ENCODE data around the gene KCNG1. TPM values are rescaled to one million over a fixed set of nuclear protein-coding genes. Genes with fewer than 3 reads are reported as not detected.

KCNG1 gene
- polyA plus RNA-seq, 1 experiment = 16.0 TPM

GRCh38 chr20:50975701-50976330, 47.1 kb downstream of the KCNG1 start:
- TF ChIP-seq CTCF (IDR thresholded peaks at IDR 0.05; ENCODE audit: low read depth, low read length) = no peak
- no peaks in the 10 kb centered on the region for H3K27me3 ChIP-seq (ENCODE audit: control insufficient read depth, insufficient read depth, low read length)
- no peak overlapping the region for H3K4me3 ChIP-seq (ENCODE audit: low read depth, low read length)
- ChIA-PET CTCF (interaction anchor here (1.2 kb wide), 1 partner anchor 183 kb away, joined by 5 read pairs; no protein-coding TSS in a partner anchor), POLR2A (no interaction called here)
- H3K9me3 ChIP-seq (ENCODE audit: control insufficient read depth, insufficient read depth, low read length) = peaks cover 6% of the 10 kb centered on the region
- no peak overlapping the region for H3K27ac ChIP-seq (ENCODE audit: low read depth, low read length)
- DNase-seq (ENCODE audit: low read depth, low spot score) = no peak

GRCh38 chr20:50969912-50970311, 53.0 kb downstream of the KCNG1 start:
- DNase-seq (ENCODE audit: low read depth, low spot score) = no peak
- POLR2A ChIA-PET = no interaction called here
- CTCF ChIA-PET = interaction anchor here (3.4 kb wide), 1 partner anchor 12 kb away, joined by 13 read pairs; no protein-coding TSS in a partner anchor
- no peak for TF ChIP-seq CTCF (IDR thresholded peaks at IDR 0.05; ENCODE audit: low read depth, low read length)
- H3K4me3 ChIP-seq (ENCODE audit: low read depth, low read length) = no peak overlapping the region
- H3K27ac ChIP-seq (ENCODE audit: low read depth, low read length) = no peak overlapping the region
- H3K9me3 ChIP-seq (ENCODE audit: control insufficient read depth, insufficient read depth, low read length) = no peaks in the 10 kb centered on the region
- H3K27me3 ChIP-seq (ENCODE audit: control insufficient read depth, insufficient read depth, low read length) = peaks cover 5% of the 10 kb centered on the region

DNA sequence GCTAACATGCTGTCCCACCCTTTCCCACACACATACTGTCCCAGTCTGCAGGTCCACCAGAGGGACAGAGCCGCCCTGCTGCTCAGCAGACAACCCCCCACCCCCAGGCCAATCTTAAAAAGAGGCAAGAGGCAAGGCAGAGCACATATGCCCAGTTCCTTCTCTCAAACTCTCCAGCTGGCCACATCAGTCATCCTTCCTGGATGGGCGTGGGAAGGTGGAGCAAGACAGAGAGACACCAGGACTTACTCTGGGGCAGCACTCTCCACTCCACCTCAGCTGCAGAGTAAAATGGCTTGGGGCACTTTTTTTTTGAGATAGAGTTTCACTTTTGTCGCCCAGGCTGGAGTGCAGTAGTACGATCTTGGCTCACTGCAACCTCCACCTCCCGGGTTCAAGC, 53.5 kb downstream of the KCNG1 start:
- ChIA-PET POLR2A (interaction anchor here (0.6 kb wide), 1 partner anchor 381 kb away, joined by 4 read pairs; no protein-coding TSS in a partner anchor), CTCF (interaction anchor here (3.4 kb wide), 1 partner anchor 12 kb away, joined by 13 read pairs; no protein-coding TSS in a partner anchor)
- TF ChIP-seq CTCF (IDR thresholded peaks at IDR 0.05; ENCODE audit: low read depth, low read length) = no peak
- Histone ChIP-seq H3K27ac (ENCODE audit: low read depth, low read length) (no peak overlapping the region), H3K27me3 (ENCODE audit: control insufficient read depth, insufficient read depth, low read length) (peaks cover 5% of the 10 kb centered on the region), H3K9me3 (ENCODE audit: control insufficient read depth, insufficient read depth, low read length) (no peaks in the 10 kb centered on the region), H3K4me3 (ENCODE audit: low read depth, low read length) (no peak overlapping the region)
- no peak for DNase-seq (ENCODE audit: low read depth, low spot score)

GRCh38 chr20:50968289-50968688, 54.6 kb downstream of the KCNG1 start:
- CTCF ChIA-PET = no interaction called here
- Histone ChIP-seq H3K27ac (ENCODE audit: low read depth, low read length) (no peak overlapping the region), H3K4me3 (ENCODE audit: low read depth, low read length) (no peak overlapping the region), H3K9me3 (ENCODE audit: control insufficient read depth, insufficient read depth, low read length) (no peaks in the 10 kb centered on the region), H3K27me3 (ENCODE audit: control insufficient read depth, insufficient read depth, low read length) (peaks cover 5% of the 10 kb centered on the region)
- TF ChIP-seq CTCF (IDR thresholded peaks at IDR 0.05; ENCODE audit: low read depth, low read length) = no peak
- POLR2A ChIA-PET = interaction anchor here (1.0 kb wide), 1 partner anchor 10 kb away, joined by 6 read pairs; the partner anchor contains the start of gene DPM1
- no peak for DNase-seq (ENCODE audit: low read depth, low spot score)

DNA sequence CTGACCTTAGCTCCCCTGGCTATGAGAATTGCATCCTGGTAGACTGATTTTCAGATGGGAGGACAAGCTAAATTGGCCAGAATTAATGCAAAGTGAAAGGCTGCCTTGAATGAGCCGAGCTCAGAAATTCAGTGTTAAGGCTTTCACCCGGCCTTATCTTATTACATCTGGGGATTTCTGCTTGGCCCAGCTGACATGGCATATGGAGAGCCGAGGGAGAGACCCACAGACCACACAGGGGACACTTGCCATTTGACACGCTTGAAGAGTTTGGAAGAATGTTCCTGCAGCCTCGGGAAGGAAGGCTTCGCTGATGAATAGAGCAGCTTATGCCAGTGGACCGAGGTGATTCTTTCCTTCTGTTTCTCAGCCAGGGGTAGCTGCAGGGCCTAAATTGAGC, 55.3 kb downstream of the KCNG1 start:
- DNase-seq (ENCODE audit: low read depth, low spot score) = no peak
- no peak for TF ChIP-seq CTCF (IDR thresholded peaks at IDR 0.05; ENCODE audit: low read depth, low read length)
- Histone ChIP-seq H3K27ac (ENCODE audit: low read depth, low read length) (no peak overlapping the region), H3K4me3 (ENCODE audit: low read depth, low read length) (no peak overlapping the region), H3K27me3 (ENCODE audit: control insufficient read depth, insufficient read depth, low read length) (peaks cover 5% of the 10 kb centered on the region), H3K9me3 (ENCODE audit: control insufficient read depth, insufficient read depth, low read length) (no peaks in the 10 kb centered on the region)
- ChIA-PET POLR2A (interaction anchor here (0.5 to 1.0 kb wide), 3 partner anchors 9 to 12 kb away, joined by 3 to 6 read pairs (median 3); partner anchors contain the start of genes DPM1 and MOCS3), CTCF (interaction anchor here (0.9 kb wide), 2 partner anchors 14 to 173 kb away, joined by 3 to 5 read pairs; partner anchors contain the start of gene BCAS4)

All from AG04450 (cell line).